K562 (cell line): ENCODE data around the gene TSPAN11. TPM values are rescaled to one million over a fixed set of nuclear protein-coding genes. Genes with fewer than 3 reads are reported as not detected.

Source experiments
- ATAC-seq: fragments of 200-7000 bp; cut with Tn5 transposase; 3 replicates; pipeline ENCODE4 v1.9.1; 2020; ENCODE audit warnings: moderate library complexity
- BruUV-seq: library from RNA; stranded (reverse); fragments of 400-500 nt; replicated peaks from 2 replicates; lab custom pipeline; 2021; lab: Mats Ljungman, UMichigan
- CTCF ChIA-PET: fragments of 300-600 bp; formaldehyde crosslinking; extraction: SDS; loops from one replicate; lab custom pipeline; 2021; ENCODE audit warnings: low intra/inter-chr PET ratio; lab: Yijun Ruan, JAX
- POLR2A ChIA-PET: fragments of 300-600, 350-650 bp; sonication (Branson Sonifier 250); formaldehyde crosslinking; extraction: SDS; loops from one replicate; lab custom pipeline; 2021; ENCODE audit warnings: antibody characterized with exemption, inconsistent platforms; lab: Yijun Ruan, JAX
- DNase-seq, 4 experiments: peaks; one replicate each; pipeline versions ENCODE4 v3.0.0 to v3.0.0-alpha.2; 2011 to 2018; ENCODE audit warnings: low spot score in 3 of 4, mixed read lengths in 3 of 4; ENCODE audit errors: extremely low read depth in 1 of 4
- FAIRE-seq: peaks from 2 replicates; lab custom pipeline; 2011; peaks lifted over from hg19 to GRCh38; lab: Jason Lieb, UNC
- H2AFZ ChIP-seq: 2 replicates; pipeline ENCODE4 v1.6.0; 2011; ENCODE audit warnings: low read depth, low read length, control low read depth, inconsistent platforms
- H3K27ac ChIP-seq: fragments of 200-600 bp; 3 replicates; pipeline ENCODE4 v1.8.0; 2011; ENCODE audit warnings: low read depth, mild to moderate bottlenecking, control low read depth, inconsistent platforms, low read length, moderate library complexity, mixed read lengths; ENCODE audit errors: extremely low read depth
- H3K27me3 ChIP-seq, 2 experiments: fragments of 300-600 bp in 1 of 2; 2 replicates in 1 of 2; 3 replicates in 1 of 2; pipeline versions ENCODE4 v1.6.0 to v1.8.0; 2011; ENCODE audit warnings: inconsistent platforms in 2 of 2, low read length in 2 of 2, mild to moderate bottlenecking in 1 of 2, mixed read lengths in 1 of 2, moderate library complexity in 1 of 2; ENCODE audit not compliant: control insufficient read depth in 2 of 2, insufficient read depth in 2 of 2
- H3K36me3 ChIP-seq: fragments of 300-600 bp; 3 replicates; pipeline ENCODE4 v1.8.0; 2011; ENCODE audit warnings: mild to moderate bottlenecking, low read length, inconsistent platforms; ENCODE audit not compliant: control insufficient read depth, insufficient read depth
- H3K4me1 ChIP-seq, 2 experiments: fragments of 200-600 bp in 1 of 2; replicated peaks in 1 of 2; 2 replicates in 1 of 2; 3 replicates in 1 of 2; pipeline versions ENCODE4 v1.5.1 to v1.8.0; 2011; ENCODE audit warnings: inconsistent platforms in 2 of 2, low read length in 2 of 2, mild to moderate bottlenecking in 1 of 2, mixed read lengths in 1 of 2, moderate library complexity in 1 of 2; ENCODE audit not compliant: control insufficient read depth in 2 of 2, insufficient read depth in 2 of 2
- H3K4me2 ChIP-seq: 2 replicates; pipeline ENCODE4 v1.6.1; 2011; ENCODE audit warnings: low read length, control low read depth, inconsistent platforms, mixed read lengths; ENCODE audit not compliant: insufficient read depth
- H3K4me3 ChIP-seq: fragments of 200-600 bp; sonication (generic), shearing (Covaris generic); 2 replicates; pipeline ENCODE4 v1.5.1; 2016; ENCODE audit warnings: control low read depth, inconsistent platforms
- H3K79me2 ChIP-seq: fragments of 200-600 bp; 3 replicates; pipeline ENCODE4 v1.8.0; 2011; ENCODE audit warnings: low read length, inconsistent platforms; ENCODE audit not compliant: control insufficient read depth, insufficient read depth
- H3K9ac ChIP-seq, 2 experiments: 2 replicates each; pipeline versions ENCODE4 v1.6.0 to v1.6.1; 2011; ENCODE audit warnings: low read depth in 2 of 2, low read length in 2 of 2, control low read depth in 1 of 2, inconsistent platforms in 1 of 2, mild to moderate bottlenecking in 1 of 2, mixed read lengths in 1 of 2; ENCODE audit not compliant: insufficient read depth in 1 of 2
- H3K9me1 ChIP-seq: one replicate; pipeline ENCODE4 v1.6.0; 2011; ENCODE audit warnings: inconsistent platforms, mild to moderate bottlenecking, low read length, moderate library complexity; ENCODE audit not compliant: control insufficient read depth, insufficient read depth
- H3K9me3 ChIP-seq: replicated peaks from 2 replicates; pipeline ENCODE4 v1.5.1; 2011; ENCODE audit warnings: low read depth, low read length, inconsistent platforms; ENCODE audit not compliant: control insufficient read depth, insufficient read depth
- H4K20me1 ChIP-seq: replicated peaks from 2 replicates; pipeline ENCODE4 v1.6.1; 2011; ENCODE audit warnings: low read length, inconsistent platforms, mixed read lengths; ENCODE audit not compliant: control insufficient read depth, insufficient read depth
- ATF3 ChIP-seq, 2 experiments: fragments of 450-650 bp in 1 of 2; sonication (generic) in 1 of 2; formaldehyde crosslinking in 1 of 2; IDR thresholded peaks in 1 of 2; conservative IDR thresholded peaks in 1 of 2; 2 replicates each; pipeline versions ENCODE4 v1.6.1 to v1.8.1; 2016 to 2023; ENCODE audit warnings: mild to moderate bottlenecking in 2 of 2, moderate library complexity in 2 of 2, inconsistent platforms in 1 of 2, missing genetic modification reagents in 1 of 2
- MEIS2 ChIP-seq: fragments of 450-650 bp; IDR thresholded peaks from 2 replicates; pipeline ENCODE4 v1.6.1; 2014; ENCODE audit warnings: mild to moderate bottlenecking; ENCODE audit not compliant: partially characterized antibody
- MNT ChIP-seq, 2 experiments: fragments of 450-650 bp; conservative IDR thresholded peaks; 2 replicates each; pipeline ENCODE4 v1.6.1; 2017; ENCODE audit warnings: mild to moderate bottlenecking in 2 of 2, moderate library complexity in 2 of 2
- TEAD4 ChIP-seq, 2 experiments: sonication (generic) in 1 of 2; formaldehyde crosslinking in 1 of 2; IDR thresholded peaks; 2 replicates each; pipeline versions ENCODE4 v1.6.1 to v1.8.0; 2012 to 2022; ENCODE audit warnings: borderline replicate concordance in 1 of 2, inconsistent platforms in 1 of 2, low read length in 1 of 2, mild to moderate bottlenecking in 1 of 2, missing genetic modification reagents in 1 of 2
- WGBS: fragments of 100-300 bp; shearing (Covaris generic); methylation state at CpG from one replicate; pipeline ENCODE4 v1.1.6; 2016; ENCODE audit warnings: low coverage, mixed read lengths; ENCODE audit not compliant: insufficient coverage; ENCODE audit errors: missing lambda C conversion rate; 5-methylcytosine and 5-hydroxymethylcytosine counted together
- in situ Hi-C: fragments of 300-500 bp; cut with MboI; formaldehyde crosslinking; loops from 4 replicates; pipeline ENCODE4 v1.15.0; 2018; ENCODE audit warnings: inconsistent platforms, mixed read lengths
- intact Hi-C: fragments of 100-400 bp; cut with micrococcal nuclease; formaldehyde crosslinking; loops from 2 replicates; pipeline ENCODE4 v1.14.2; 2022
- polyA plus RNA-seq, 8 experiments: library from polyadenylated mRNA; depleted of rRNA in 4 of 8; stranded (reverse) in 5 of 8; unstranded in 3 of 8; fragments of >200 nt; fragmentation: Nextera tagmentation in 2 of 8; fragmentation: Illumina TruSeq in 1 of 8; extraction: Ambion mirVana in 2 of 8; extraction: Trizol in 1 of 8; gene quantifications; 2 replicates each; pipeline versions ENCODE4 v1.2.1 to v1.2.3, GENCODE V29; 2011 to 2014; ENCODE audit warnings: inconsistent platforms in 1 of 8, missing spikeins in 1 of 8
- total RNA-seq, 7 experiments: library from RNA; depleted of rRNA in 6 of 7; stranded (reverse); fragments of >200 nt in 6 of 7; fragmentation: Illumina TruSeq in 2 of 7; extraction: Trizol in 2 of 7; gene quantifications; 2 replicates each; pipeline versions ENCODE4 v1.2.1 to v1.2.3, GENCODE V29; 2011 to 2021; ENCODE audit warnings: low replicate concordance in 1 of 7

The TSPAN11 gene
- total and polyA plus RNA-seq, 9 of the 15 experiments (the other 6 are each of a cell fraction or from before 2014, with no cell fraction given), result not detected

- Histone ChIP-seq H3K4me3 (no peak overlapping the region), H3K9ac (no peak overlapping the region), H3K4me1 (no peaks in the 10 kb centered on the region), H3K9me3 (no peaks in the 10 kb centered on the region), H3K9me1 (no peaks in the 10 kb centered on the region), H4K20me1 (no peaks in the 10 kb centered on the region), H2AFZ (no peak overlapping the region), H3K27me3 (peaks cover 21 to 71% of the 10 kb centered on the region in 2 experiments), H3K36me3 (no peaks in the 10 kb centered on the region), H3K4me2 (no peak overlapping the region), H3K79me2 (no peaks in the 10 kb centered on the region), H3K27ac (no peak overlapping the region)
- in situ Hi-C loops, result no loop called here
- ChIA-PET POLR2A (interaction anchor here (0.5 to 1.4 kb wide), 2 partner anchors 12 to 152 kb away, joined by 3 read pairs; no protein-coding TSS in a partner anchor), CTCF (no interaction called here)
- ATAC-seq, result no peak
- no peak for FAIRE-seq
- intact Hi-C loops, result no loop called here
- TF ChIP-seq MNT (conservative IDR thresholded peaks at IDR 0.05), result no peak
- no peak for TF ChIP-seq TEAD4 (IDR thresholded peaks at IDR 0.05; ENCODE audit: low read length)
- TF ChIP-seq TEAD4 (CRISPR knock-in tag; IDR thresholded peaks at IDR 0.05; ENCODE audit: borderline replicate concordance), result no peak
- no peak for TF ChIP-seq MEIS2
- no peak for TF ChIP-seq ATF3 (IDR thresholded peaks at IDR 0.05)
- TF ChIP-seq ATF3 (CRISPR knock-in tag; conservative IDR thresholded peaks at IDR 0.05), result no peak
- no peak for DNase-seq
- WGBS, result 0% methylated on average over 6 of the region's 6 CpGs
- no TSS peak for BruUV-seq
Observed at GRCh38 chr12:31033681-31034080, 107.1 kb downstream of the TSPAN11 start.
